Measurements from ENCODE around the gene SLC35E2B.
"Not testable (repeated sequence)": the region's sequence is repeated elsewhere in the genome, so short reads cannot be mapped to it uniquely, and the experiment has no call there.

The SLC35E2B gene

GRCh38 chr1:1670866-1671265 lies 21.7 kb downstream of the SLC35E2B start:
- no peak overlapping the region for H3K4me3 ChIP-seq (ENCODE audit: control insufficient read depth, low read depth, low read length)
- no peak for DNase-seq (ENCODE audit: low read depth)
- TF ChIP-seq, protein P1, sequence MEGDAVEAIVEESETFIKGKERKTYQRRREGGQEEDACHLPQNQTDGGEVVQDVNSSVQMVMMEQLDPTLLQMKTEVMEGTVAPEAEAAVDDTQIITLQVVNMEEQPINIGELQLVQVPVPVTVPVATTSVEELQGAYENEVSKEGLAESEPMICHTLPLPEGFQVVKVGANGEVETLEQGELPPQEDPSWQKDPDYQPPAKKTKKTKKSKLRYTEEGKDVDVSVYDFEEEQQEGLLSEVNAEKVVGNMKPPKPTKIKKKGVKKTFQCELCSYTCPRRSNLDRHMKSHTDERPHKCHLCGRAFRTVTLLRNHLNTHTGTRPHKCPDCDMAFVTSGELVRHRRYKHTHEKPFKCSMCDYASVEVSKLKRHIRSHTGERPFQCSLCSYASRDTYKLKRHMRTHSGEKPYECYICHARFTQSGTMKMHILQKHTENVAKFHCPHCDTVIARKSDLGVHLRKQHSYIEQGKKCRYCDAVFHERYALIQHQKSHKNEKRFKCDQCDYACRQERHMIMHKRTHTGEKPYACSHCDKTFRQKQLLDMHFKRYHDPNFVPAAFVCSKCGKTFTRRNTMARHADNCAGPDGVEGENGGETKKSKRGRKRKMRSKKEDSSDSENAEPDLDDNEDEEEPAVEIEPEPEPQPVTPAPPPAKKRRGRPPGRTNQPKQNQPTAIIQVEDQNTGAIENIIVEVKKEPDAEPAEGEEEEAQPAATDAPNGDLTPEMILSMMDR (conservative IDR thresholded peaks at IDR 0.05; ENCODE audit: control insufficient read depth, insufficient read depth, low read depth, low read length) = no peak

- TF ChIP-seq, protein P1 (conservative IDR thresholded peaks at IDR 0.05; ENCODE audit: control insufficient read depth, insufficient read depth, low read depth, low read length) = no peak
- no peak overlapping the region for H3K4me3 ChIP-seq (ENCODE audit: control insufficient read depth, low read depth, low read length)
- no peak for DNase-seq (ENCODE audit: low read depth)
These were observed 22.8 kb downstream of the SLC35E2B start for GRCh38 chr1:1669468-1670440.

DNA sequence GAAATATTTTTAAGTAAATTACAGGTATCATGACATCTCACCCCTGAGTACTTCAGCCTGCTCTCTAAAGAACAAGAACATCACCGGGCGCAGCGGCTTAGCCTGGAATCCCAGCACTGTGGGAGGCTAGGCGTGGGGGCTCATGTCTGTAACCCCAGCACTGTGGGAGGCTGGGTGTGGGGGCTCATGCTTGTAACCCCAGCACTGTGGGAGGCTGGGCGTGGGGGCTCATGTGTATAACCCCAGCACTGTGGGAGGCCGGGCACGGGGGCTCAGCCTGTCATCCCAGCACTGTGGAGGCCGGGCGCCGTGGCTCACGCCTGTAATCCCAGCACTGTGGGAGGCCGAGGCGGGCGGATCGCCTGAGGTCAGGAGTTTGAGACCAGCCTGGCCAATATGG lies 26.1 kb downstream of the SLC35E2B start:
- DNase-seq (ENCODE audit: low read depth) = no peak
- TF ChIP-seq, protein P1 (conservative IDR thresholded peaks at IDR 0.05; ENCODE audit: control insufficient read depth, insufficient read depth, low read depth, low read length) = no peak
- no peak overlapping the region for H3K4me3 ChIP-seq (ENCODE audit: control insufficient read depth, low read depth, low read length)

GRCh38 chr1:1665815-1666251 lies 26.8 kb downstream of the SLC35E2B start:
- DNase-seq (ENCODE audit: low read depth) = no peak
- no peak overlapping the region for H3K4me3 ChIP-seq (ENCODE audit: control insufficient read depth, low read depth, low read length)
- TF ChIP-seq, protein P1 (conservative IDR thresholded peaks at IDR 0.05; ENCODE audit: control insufficient read depth, insufficient read depth, low read depth, low read length) = peak; percentile 39

- no peak overlapping the region for H3K4me3 ChIP-seq (ENCODE audit: control insufficient read depth, low read depth, low read length)
- DNase-seq (ENCODE audit: low read depth) = no peak
- TF ChIP-seq, protein P1 (conservative IDR thresholded peaks at IDR 0.05; ENCODE audit: control insufficient read depth, insufficient read depth, low read depth, low read length) = no peak
These were observed 27.4 kb downstream of the SLC35E2B start for GRCh38 chr1:1664941-1665814.

DNA sequence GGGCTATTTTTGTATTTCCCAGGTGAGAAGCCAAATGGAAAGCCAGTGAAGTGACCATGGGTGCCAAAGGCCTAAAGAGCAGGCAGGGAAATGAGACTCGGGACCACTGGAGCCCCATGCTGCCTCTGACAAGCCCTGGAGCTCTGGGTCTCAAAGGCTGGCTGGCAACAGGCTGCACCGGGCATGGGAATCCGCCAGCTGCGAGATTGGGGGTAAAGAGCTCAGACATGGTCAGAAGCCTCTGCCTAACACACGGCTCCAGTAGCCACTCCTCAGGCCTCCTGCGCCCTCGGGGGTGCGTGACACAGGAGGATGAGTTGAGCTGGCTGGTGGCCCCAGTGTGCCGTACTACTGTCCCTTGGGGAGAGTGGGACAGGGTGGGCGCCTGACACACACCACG lies 28.3 kb downstream of the SLC35E2B start:
- DNase-seq (ENCODE audit: low read depth); H3K4me3 ChIP-seq (ENCODE audit: control insufficient read depth, low read depth, low read length): not testable (repeated sequence)

- peak overlapping the region; percentile 9 for H3K4me3 ChIP-seq (ENCODE audit: control insufficient read depth, low read depth, low read length)
- peak; percentile 24 for DNase-seq (ENCODE audit: low read depth)
These were observed 29.6 kb downstream of the SLC35E2B start for GRCh38 chr1:1662830-1663560.

GRCh38 chr1:1662392-1662791 lies 30.2 kb downstream of the SLC35E2B start:
- H3K4me3 ChIP-seq (ENCODE audit: control insufficient read depth, low read depth, low read length) = peak overlapping the region; percentile 9
- peak; percentile 49 for DNase-seq (ENCODE audit: low read depth)

DNA sequence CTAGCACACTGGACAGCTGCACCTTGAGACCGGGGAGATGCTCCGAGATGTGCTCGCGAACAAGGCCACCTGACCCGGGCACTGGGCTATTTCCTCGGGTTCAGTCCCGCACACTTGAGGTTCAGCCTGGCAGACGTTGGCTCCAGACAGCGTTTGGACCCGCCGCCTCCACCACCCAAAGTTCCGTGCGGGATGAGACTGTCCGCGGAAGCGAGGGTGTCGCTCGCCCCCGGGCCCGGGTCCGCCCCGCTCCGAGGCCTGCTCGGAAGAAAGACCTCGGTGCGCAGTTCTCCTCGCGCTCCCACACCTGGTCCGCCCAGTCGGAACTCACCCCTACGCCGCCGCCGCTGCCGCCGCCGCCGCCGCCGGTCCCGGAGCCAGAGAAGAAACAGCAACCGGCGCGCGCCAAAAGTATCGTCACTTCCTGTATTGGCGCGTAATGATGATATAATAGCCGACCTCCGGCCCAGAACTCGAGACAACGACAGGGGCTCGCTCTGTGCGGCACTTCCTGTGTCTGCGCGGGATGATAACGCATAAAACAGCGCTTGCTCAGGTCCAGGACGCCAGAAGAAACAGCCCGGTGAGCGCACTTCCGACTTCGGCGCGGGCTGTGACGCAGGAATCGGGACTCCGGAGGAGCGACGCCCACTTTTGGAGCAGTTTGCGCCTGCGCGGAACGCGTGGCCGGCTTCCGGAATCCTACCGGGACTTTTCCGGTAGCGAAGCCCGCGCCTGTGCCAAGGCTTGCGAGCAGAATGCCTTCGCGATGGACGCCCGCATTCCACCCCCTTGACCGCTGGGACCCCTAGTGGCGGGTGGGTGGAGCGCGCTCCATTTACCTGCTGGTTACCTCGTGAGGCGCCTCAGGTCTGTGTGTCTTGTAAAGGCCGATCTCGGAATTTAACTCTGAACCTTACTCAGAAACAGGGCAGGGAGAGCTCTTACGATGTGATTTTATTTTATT lies 33.7 kb downstream of the SLC35E2B start, which contains the start of gene CDK11B:
CDK11B (minus strand) TSS at position 422 of the 967 bp plus-strand sequence. CDS start 1,519 bp downstream, outside the sequence.
- DNase-seq (ENCODE audit: low read depth) = peak; percentile 97
- peak within 1 kb of the TSS; percentile 62 for H3K4me3 ChIP-seq (ENCODE audit: control insufficient read depth, low read depth, low read length)

- H3K4me3 ChIP-seq (ENCODE audit: control insufficient read depth, low read depth, low read length); DNase-seq (ENCODE audit: low read depth): not testable (repeated sequence)
These were observed 44.3 kb downstream of the SLC35E2B start for GRCh38 chr1:1648265-1648664.

All from fibroblast of mammary gland (primary cell).